Caco-2 (cell line): Measurements from ENCODE around the gene SLC44A1. TPM values are rescaled to one million over a fixed set of nuclear protein-coding genes. Genes with fewer than 3 reads are reported as not detected.
A peak's percentile ranks its signal among the peaks of the same experiment; 100 is the strongest.

Experiments used
- BruUV-seq: library from RNA; stranded (reverse); fragments of 400-500 nt; replicated peaks from 2 replicates; lab custom pipeline; 2021; lab: Mats Ljungman, UMichigan
- CTCF ChIA-PET: fragments of 300-600 bp; sonication (Branson Sonifier 250); formaldehyde crosslinking; loops from one replicate; lab custom pipeline; 2022; ENCODE audit warnings: antibody characterized with exemption; lab: Charles Lee
- POLR2A ChIA-PET: fragments of 300-600 bp; sonication (Branson Sonifier 250); formaldehyde crosslinking; loops from one replicate; lab custom pipeline; 2022; ENCODE audit warnings: antibody characterized with exemption; lab: Charles Lee
- DNase-seq, 2 experiments: peaks; one replicate each; pipeline versions ENCODE4 v3.0.0 to v3.0.0-alpha.2; 2020 to 2022
- H3K27me3 ChIP-seq: replicated peaks from 2 replicates; pipeline ENCODE4 v1.6.0; 2011; ENCODE audit warnings: low read length; ENCODE audit not compliant: control insufficient read depth, insufficient read depth
- H3K36me3 ChIP-seq: 2 replicates; pipeline ENCODE4 v1.5.1; 2011; ENCODE audit warnings: low read length; ENCODE audit not compliant: control insufficient read depth, insufficient read depth
- H3K4me1 ChIP-seq: fragments of 250-450 bp; sonication (Bioruptor Pico); 2 replicates; pipeline ENCODE4 v1.5.1; 2020; ENCODE audit warnings: mild to moderate bottlenecking
- H3K4me3 ChIP-seq: 2 replicates; pipeline ENCODE4 v1.5.1; 2011; ENCODE audit warnings: low read depth, mild to moderate bottlenecking, control low read depth, low read length
- H3K9me3 ChIP-seq: fragments of 250-450 bp; sonication (Bioruptor Pico); 2 replicates; pipeline ENCODE4 v1.5.1; 2020; ENCODE audit warnings: mild to moderate bottlenecking, moderate library complexity
- H3K27ac Mint-ChIP-seq: one replicate; pipeline ENCODE4 v1.8.0; 2022; ENCODE audit warnings: mixed read lengths; ENCODE audit not compliant: unreplicated experiment
- H3K27me3 Mint-ChIP-seq: one replicate; pipeline ENCODE4 v1.8.0; 2022; ENCODE audit warnings: mixed read lengths; ENCODE audit not compliant: insufficient read depth, unreplicated experiment
- H3K36me3 Mint-ChIP-seq: one replicate; pipeline ENCODE4 v1.8.0; 2022; ENCODE audit warnings: mild to moderate bottlenecking, mixed read lengths; ENCODE audit not compliant: insufficient read depth, unreplicated experiment
- H3K4me1 Mint-ChIP-seq: one replicate; pipeline ENCODE4 v1.8.0; 2022; ENCODE audit warnings: low read depth, mixed read lengths; ENCODE audit not compliant: unreplicated experiment
- H3K4me3 Mint-ChIP-seq: one replicate; pipeline ENCODE4 v1.8.0; 2022; ENCODE audit warnings: mild to moderate bottlenecking, moderate library complexity, mixed read lengths; ENCODE audit not compliant: unreplicated experiment
- H3K9me3 Mint-ChIP-seq: one replicate; pipeline ENCODE4 v1.8.0; 2022; ENCODE audit warnings: mixed read lengths; ENCODE audit not compliant: unreplicated experiment
- intact Hi-C: fragments of 100-400 bp; cut with micrococcal nuclease; formaldehyde crosslinking; loops from one replicate; pipeline ENCODE4 v1.10.0; 2022; ENCODE audit not compliant: unreplicated experiment
- total RNA-seq: library from RNA; stranded (reverse); gene quantifications from 2 replicates; pipeline ENCODE4 v1.2.3, GENCODE V29; 2022
- TF ChIP-seq, protein P1 (sequence below), 2 experiments: fragments of 200-600 bp in 1 of 2; IDR thresholded peaks; 1 replicate in 1 of 2; 2 replicates in 1 of 2; pipeline versions ENCODE4 v1.5.1 to v1.8.0; 2011 to 2022; ENCODE audit warnings: antibody characterized with exemption in 1 of 2, control low read depth in 1 of 2, inconsistent platforms in 1 of 2, low read depth in 1 of 2, low read length in 1 of 2, mild to moderate bottlenecking in 1 of 2, moderate library complexity in 1 of 2; ENCODE audit not compliant: insufficient read depth in 1 of 2, severe bottlenecking in 1 of 2, unreplicated experiment in 1 of 2

SLC44A1 gene
- total RNA-seq, 1 experiment from 2014 or later, result 45.8 TPM

- no peak for DNase-seq
- ChIA-PET POLR2A (no interaction called here), CTCF (no interaction called here)
- Mint-ChIP-seq H3K27me3 (no peaks in the 10 kb centered on the region), H3K36me3 (no peaks in the 10 kb centered on the region), H3K27ac (peak overlapping the region; percentile 3), H3K4me1 (peaks cover 11% of the 10 kb centered on the region), H3K4me3 (no peak overlapping the region), H3K9me3 (no peaks in the 10 kb centered on the region)
- BruUV-seq, result no TSS peak
- no peaks in the 10 kb centered on the region for H3K27me3 ChIP-seq
- H3K36me3 ChIP-seq, result no peaks in the 10 kb centered on the region
- peaks cover 20% of the 10 kb centered on the region for H3K4me1 ChIP-seq
- intact Hi-C loops, result no loop called here
- no peak overlapping the region for H3K4me3 ChIP-seq
- H3K9me3 ChIP-seq, result no peaks in the 10 kb centered on the region
- TF ChIP-seq, protein P1, sequence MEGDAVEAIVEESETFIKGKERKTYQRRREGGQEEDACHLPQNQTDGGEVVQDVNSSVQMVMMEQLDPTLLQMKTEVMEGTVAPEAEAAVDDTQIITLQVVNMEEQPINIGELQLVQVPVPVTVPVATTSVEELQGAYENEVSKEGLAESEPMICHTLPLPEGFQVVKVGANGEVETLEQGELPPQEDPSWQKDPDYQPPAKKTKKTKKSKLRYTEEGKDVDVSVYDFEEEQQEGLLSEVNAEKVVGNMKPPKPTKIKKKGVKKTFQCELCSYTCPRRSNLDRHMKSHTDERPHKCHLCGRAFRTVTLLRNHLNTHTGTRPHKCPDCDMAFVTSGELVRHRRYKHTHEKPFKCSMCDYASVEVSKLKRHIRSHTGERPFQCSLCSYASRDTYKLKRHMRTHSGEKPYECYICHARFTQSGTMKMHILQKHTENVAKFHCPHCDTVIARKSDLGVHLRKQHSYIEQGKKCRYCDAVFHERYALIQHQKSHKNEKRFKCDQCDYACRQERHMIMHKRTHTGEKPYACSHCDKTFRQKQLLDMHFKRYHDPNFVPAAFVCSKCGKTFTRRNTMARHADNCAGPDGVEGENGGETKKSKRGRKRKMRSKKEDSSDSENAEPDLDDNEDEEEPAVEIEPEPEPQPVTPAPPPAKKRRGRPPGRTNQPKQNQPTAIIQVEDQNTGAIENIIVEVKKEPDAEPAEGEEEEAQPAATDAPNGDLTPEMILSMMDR (IDR thresholded peaks at IDR 0.05; ENCODE audit: insufficient read depth in 1 of 2, low read depth in 1 of 2, low read length in 1 of 2, severe bottlenecking in 1 of 2, unreplicated experiment in 1 of 2), result no peak
Observed at GRCh38 chr9:105331160-105331559, 86.7 kb downstream of the SLC44A1 start.

GRCh38 chr9:105331755-105332154 is 87.3 kb downstream of the SLC44A1 start:
- Histone ChIP-seq H3K27me3 (no peaks in the 10 kb centered on the region), H3K36me3 (no peaks in the 10 kb centered on the region), H3K4me3 (no peak overlapping the region), H3K9me3 (no peaks in the 10 kb centered on the region), H3K4me1 (peaks cover 20% of the 10 kb centered on the region)
- intact Hi-C loops, result no loop called here
- Mint-ChIP-seq H3K4me3 (no peak overlapping the region), H3K27me3 (no peaks in the 10 kb centered on the region), H3K9me3 (no peaks in the 10 kb centered on the region), H3K27ac (no peak overlapping the region), H3K4me1 (peaks cover 11% of the 10 kb centered on the region), H3K36me3 (no peaks in the 10 kb centered on the region)
- ChIA-PET POLR2A (no interaction called here), CTCF (interaction anchor here (0.6 to 0.7 kb wide), 3 partner anchors 24 to 180 kb away, joined by 3 read pairs; no protein-coding TSS in a partner anchor)
- no peak for DNase-seq
- BruUV-seq, result no TSS peak
- TF ChIP-seq, protein P1 (IDR thresholded peaks at IDR 0.05; ENCODE audit: insufficient read depth in 1 of 2, low read depth in 1 of 2, low read length in 1 of 2, severe bottlenecking in 1 of 2, unreplicated experiment in 1 of 2), result no peak

- peaks cover 11% of the 10 kb centered on the region for H3K4me1 Mint-ChIP-seq
- no peak overlapping the region for H3K4me3 Mint-ChIP-seq
- no peaks in the 10 kb centered on the region for H3K9me3 Mint-ChIP-seq
- intact Hi-C loops, result no loop called here
- H3K36me3 Mint-ChIP-seq, result no peaks in the 10 kb centered on the region
- H3K27ac Mint-ChIP-seq, result no peak overlapping the region
- CTCF ChIA-PET, result no interaction called here
- no peaks in the 10 kb centered on the region for H3K27me3 Mint-ChIP-seq
- POLR2A ChIA-PET, result no interaction called here
- TF ChIP-seq, protein P1 (IDR thresholded peaks at IDR 0.05; ENCODE audit: insufficient read depth in 1 of 2, low read depth in 1 of 2, low read length in 1 of 2, severe bottlenecking in 1 of 2, unreplicated experiment in 1 of 2), result no peak
- Histone ChIP-seq H3K4me1 (peaks cover 20% of the 10 kb centered on the region), H3K9me3 (no peaks in the 10 kb centered on the region), H3K4me3 (no peak overlapping the region), H3K27me3 (no peaks in the 10 kb centered on the region), H3K36me3 (no peaks in the 10 kb centered on the region)
- DNase-seq, result no peak
- BruUV-seq, result no TSS peak
Observed at GRCh38 chr9:105332471-105332870, 88.0 kb downstream of the SLC44A1 start.
